Measurements from ENCODE around the gene SBK2. TPM values are rescaled to one million over a fixed set of nuclear protein-coding genes. Genes with fewer than 3 reads are reported as not detected.

Gene SBK2
- total RNA-seq, 2 donors from 2014 or later: not detected

GRCh38 chr19:55549500-55550320 is 12.8 kb upstream of the SBK2 start:
- no peak for ATAC-seq (replicated peaks in 1 of 2)
- H3K4me3 Mint-ChIP-seq: no peak overlapping the region
- H3K27me3 Mint-ChIP-seq (ENCODE audit: low read depth): peaks cover 10% of the 10 kb centered on the region
- H3K4me1 Mint-ChIP-seq (ENCODE audit: low read depth): no peaks in the 10 kb centered on the region
- no peak overlapping the region for H3K27ac Mint-ChIP-seq
- no peaks in the 10 kb centered on the region for H3K9me3 Mint-ChIP-seq
- peak in 1 of 2 donors; percentile 5 for DNase-seq
- no peaks in the 10 kb centered on the region for H3K36me3 Mint-ChIP-seq (ENCODE audit: insufficient read depth in 2 of 2)

- ATAC-seq (replicated peaks in 1 of 2) (no peak), DNase-seq (no peak)
- peaks cover 2 to 4% of the 10 kb centered on the region in 2 donors for H3K9me3 Mint-ChIP-seq
- H3K4me1 Mint-ChIP-seq (ENCODE audit: low read depth): no peaks in the 10 kb centered on the region
- no peak overlapping the region for H3K27ac Mint-ChIP-seq
- no peaks in the 10 kb centered on the region for H3K36me3 Mint-ChIP-seq (ENCODE audit: insufficient read depth in 2 of 2)
- no peak overlapping the region for H3K4me3 Mint-ChIP-seq
- peaks cover 10% of the 10 kb centered on the region for H3K27me3 Mint-ChIP-seq (ENCODE audit: low read depth)
Measured at GRCh38 chr19:55546822-55547614, 10.1 kb upstream of the SBK2 start.

- no peak for DNase-seq
- Mint-ChIP-seq H3K36me3 (ENCODE audit: insufficient read depth in 2 of 2) (no peaks in the 10 kb centered on the region), H3K9me3 (peaks cover 2 to 4% of the 10 kb centered on the region in 2 donors), H3K27ac (no peak overlapping the region), H3K4me3 (no peak overlapping the region), H3K27me3 (ENCODE audit: low read depth) (peaks cover 10% of the 10 kb centered on the region), H3K4me1 (ENCODE audit: low read depth) (no peaks in the 10 kb centered on the region)
- ATAC-seq (replicated peaks in 1 of 2): no peak
Measured at GRCh38 chr19:55546011-55546410, 9.1 kb upstream of the SBK2 start.

- peaks cover 10% of the 10 kb centered on the region for H3K27me3 Mint-ChIP-seq (ENCODE audit: low read depth)
- no peaks in the 10 kb centered on the region for H3K36me3 Mint-ChIP-seq (ENCODE audit: insufficient read depth in 2 of 2)
- peaks cover 2 to 4% of the 10 kb centered on the region in 2 donors for H3K9me3 Mint-ChIP-seq
- H3K4me1 Mint-ChIP-seq (ENCODE audit: low read depth): no peaks in the 10 kb centered on the region
- no peak within 1 kb of the TSS for H3K27ac Mint-ChIP-seq
- no peak within 1 kb of the TSS for H3K4me3 Mint-ChIP-seq
- DNase-seq (no peak), ATAC-seq (replicated peaks in 1 of 2) (no peak)
Measured at GRCh38 chr19:55545443-55545842, 8.5 kb upstream of the SBK2 start, which contains the start of gene SBK3. Gene SBK3, minus strand, starts transcription at chr19:55545543. Its CDS starts 0 bp downstream, at chr19:55545543.

GRCh38 chr19:55544776-55545439 is 8.0 kb upstream of the SBK2 start:
- no peak overlapping the region for H3K27ac Mint-ChIP-seq
- no peak for ATAC-seq (replicated peaks in 1 of 2)

GRCh38 chr19:55544014-55544413 is 7.1 kb upstream of the SBK2 start:
- Mint-ChIP-seq H3K9me3 (peaks cover 2 to 4% of the 10 kb centered on the region in 2 donors), H3K27me3 (ENCODE audit: low read depth) (peaks cover 10% of the 10 kb centered on the region), H3K4me3 (no peak overlapping the region), H3K27ac (no peak overlapping the region), H3K4me1 (ENCODE audit: low read depth) (no peaks in the 10 kb centered on the region), H3K36me3 (ENCODE audit: insufficient read depth in 2 of 2) (no peaks in the 10 kb centered on the region)
- ATAC-seq (replicated peaks in 1 of 2) (no peak), DNase-seq (no peak)

More at GRCh38 chr19:55544776-55545439, 8.0 kb upstream of the SBK2 start:
- no peaks in the 10 kb centered on the region for H3K4me1 Mint-ChIP-seq (ENCODE audit: low read depth)
- no peaks in the 10 kb centered on the region for H3K36me3 Mint-ChIP-seq (ENCODE audit: insufficient read depth in 2 of 2)
- H3K9me3 Mint-ChIP-seq: peaks cover 2 to 4% of the 10 kb centered on the region in 2 donors
- H3K27me3 Mint-ChIP-seq (ENCODE audit: low read depth): peaks cover 10% of the 10 kb centered on the region
- no peak overlapping the region for H3K4me3 Mint-ChIP-seq
- no peak for DNase-seq

GRCh38 chr19:55543567-55543966 is 6.6 kb upstream of the SBK2 start:
- DNase-seq: no peak
- H3K4me3 Mint-ChIP-seq: no peak overlapping the region

GRCh38 chr19:55542292-55542855 is 5.4 kb upstream of the SBK2 start:
- no peak overlapping the region for H3K4me3 Mint-ChIP-seq
- no peak for ATAC-seq (replicated peaks in 1 of 2)
- peaks cover 2 to 4% of the 10 kb centered on the region in 2 donors for H3K9me3 Mint-ChIP-seq
- peaks cover 4% of the 10 kb centered on the region for H3K27me3 Mint-ChIP-seq (ENCODE audit: low read depth)
- no peak overlapping the region for H3K27ac Mint-ChIP-seq
- no peak for DNase-seq
- H3K4me1 Mint-ChIP-seq (ENCODE audit: low read depth): no peaks in the 10 kb centered on the region
- no peaks in the 10 kb centered on the region for H3K36me3 Mint-ChIP-seq (ENCODE audit: insufficient read depth in 2 of 2)

More at GRCh38 chr19:55543567-55543966, 6.6 kb upstream of the SBK2 start:
- peaks cover 10% of the 10 kb centered on the region for H3K27me3 Mint-ChIP-seq (ENCODE audit: low read depth)
- no peaks in the 10 kb centered on the region for H3K4me1 Mint-ChIP-seq (ENCODE audit: low read depth)
- H3K36me3 Mint-ChIP-seq (ENCODE audit: insufficient read depth in 2 of 2): no peaks in the 10 kb centered on the region
- no peak for ATAC-seq (replicated peaks in 1 of 2)
- no peak overlapping the region for H3K27ac Mint-ChIP-seq
- H3K9me3 Mint-ChIP-seq: peaks cover 2 to 4% of the 10 kb centered on the region in 2 donors

- H3K4me3 Mint-ChIP-seq: no peak overlapping the region
- no peaks in the 10 kb centered on the region for H3K27me3 Mint-ChIP-seq (ENCODE audit: low read depth)
- H3K36me3 Mint-ChIP-seq (ENCODE audit: insufficient read depth in 2 of 2): no peaks in the 10 kb centered on the region
- no peak for DNase-seq
- no peak overlapping the region for H3K27ac Mint-ChIP-seq
- no peak for ATAC-seq (replicated peaks in 1 of 2)
- H3K9me3 Mint-ChIP-seq: peaks cover 2 to 4% of the 10 kb centered on the region in 2 donors
- H3K4me1 Mint-ChIP-seq (ENCODE audit: low read depth): no peaks in the 10 kb centered on the region
Measured at GRCh38 chr19:55541091-55541490, 4.2 kb upstream of the SBK2 start.

GRCh38 chr19:55540619-55541018 is 3.7 kb upstream of the SBK2 start:
- no peak overlapping the region for H3K4me3 Mint-ChIP-seq
- no peak overlapping the region for H3K27ac Mint-ChIP-seq
- DNase-seq (no peak), ATAC-seq (replicated peaks in 1 of 2) (no peak)
- H3K4me1 Mint-ChIP-seq (ENCODE audit: low read depth): no peaks in the 10 kb centered on the region
- H3K36me3 Mint-ChIP-seq (ENCODE audit: insufficient read depth in 2 of 2): no peaks in the 10 kb centered on the region
- peaks cover 2 to 4% of the 10 kb centered on the region in 2 donors for H3K9me3 Mint-ChIP-seq
- no peaks in the 10 kb centered on the region for H3K27me3 Mint-ChIP-seq (ENCODE audit: low read depth)

- Mint-ChIP-seq H3K27me3 (ENCODE audit: low read depth) (no peaks in the 10 kb centered on the region), H3K4me1 (ENCODE audit: low read depth) (no peaks in the 10 kb centered on the region), H3K36me3 (ENCODE audit: insufficient read depth in 2 of 2) (no peaks in the 10 kb centered on the region), H3K27ac (no peak overlapping the region), H3K4me3 (no peak overlapping the region), H3K9me3 (peaks cover 2 to 4% of the 10 kb centered on the region in 2 donors)
- ATAC-seq (replicated peaks in 1 of 2): no peak
- no peak for DNase-seq
Measured at GRCh38 chr19:55539090-55539984, 2.4 kb upstream of the SBK2 start.

GRCh38 chr19:55538132-55538531 is 1.2 kb upstream of the SBK2 start:
- H3K27me3 Mint-ChIP-seq (ENCODE audit: low read depth): no peaks in the 10 kb centered on the region
- no peaks in the 10 kb centered on the region for H3K4me1 Mint-ChIP-seq (ENCODE audit: low read depth)
- no peak for DNase-seq
- ATAC-seq (replicated peaks in 1 of 2): no peak
- H3K9me3 Mint-ChIP-seq: no peaks in the 10 kb centered on the region
- H3K4me3 Mint-ChIP-seq: no peak overlapping the region
- no peak overlapping the region for H3K27ac Mint-ChIP-seq
- no peaks in the 10 kb centered on the region for H3K36me3 Mint-ChIP-seq (ENCODE audit: insufficient read depth in 2 of 2)

Data from activated T-cell treated with anti-CD3 and anti-CD28 coated beads, Interleukin-2, amount 50 U/mL, for 72 hours (primary cell).